ENCODE measurements around the gene MAP3K10.

DNA sequence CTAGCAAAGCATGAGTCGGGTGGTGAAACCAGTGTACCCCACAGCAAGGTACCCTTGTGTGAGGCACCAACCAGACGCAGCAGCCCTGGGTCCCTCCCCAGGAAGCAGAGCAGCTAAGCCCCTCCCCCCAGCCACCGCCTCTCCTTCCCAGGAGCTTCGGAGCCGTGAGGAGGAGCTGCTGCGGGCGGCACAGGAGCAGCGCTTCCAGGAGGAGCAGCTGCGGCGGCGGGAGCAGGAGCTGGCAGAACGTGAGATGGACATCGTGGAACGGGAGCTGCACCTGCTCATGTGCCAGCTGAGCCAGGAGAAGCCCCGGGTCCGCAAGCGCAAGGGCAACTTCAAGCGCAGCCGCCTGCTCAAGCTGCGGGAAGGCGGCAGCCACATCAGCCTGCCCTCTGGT, 14.5 kb downstream of the MAP3K10 start:
- TF ChIP-seq, protein P1, sequence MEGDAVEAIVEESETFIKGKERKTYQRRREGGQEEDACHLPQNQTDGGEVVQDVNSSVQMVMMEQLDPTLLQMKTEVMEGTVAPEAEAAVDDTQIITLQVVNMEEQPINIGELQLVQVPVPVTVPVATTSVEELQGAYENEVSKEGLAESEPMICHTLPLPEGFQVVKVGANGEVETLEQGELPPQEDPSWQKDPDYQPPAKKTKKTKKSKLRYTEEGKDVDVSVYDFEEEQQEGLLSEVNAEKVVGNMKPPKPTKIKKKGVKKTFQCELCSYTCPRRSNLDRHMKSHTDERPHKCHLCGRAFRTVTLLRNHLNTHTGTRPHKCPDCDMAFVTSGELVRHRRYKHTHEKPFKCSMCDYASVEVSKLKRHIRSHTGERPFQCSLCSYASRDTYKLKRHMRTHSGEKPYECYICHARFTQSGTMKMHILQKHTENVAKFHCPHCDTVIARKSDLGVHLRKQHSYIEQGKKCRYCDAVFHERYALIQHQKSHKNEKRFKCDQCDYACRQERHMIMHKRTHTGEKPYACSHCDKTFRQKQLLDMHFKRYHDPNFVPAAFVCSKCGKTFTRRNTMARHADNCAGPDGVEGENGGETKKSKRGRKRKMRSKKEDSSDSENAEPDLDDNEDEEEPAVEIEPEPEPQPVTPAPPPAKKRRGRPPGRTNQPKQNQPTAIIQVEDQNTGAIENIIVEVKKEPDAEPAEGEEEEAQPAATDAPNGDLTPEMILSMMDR (CRISPR knock-in tag; IDR thresholded peaks at IDR 0.05), result no peak
- TF ChIP-seq, protein P2, sequence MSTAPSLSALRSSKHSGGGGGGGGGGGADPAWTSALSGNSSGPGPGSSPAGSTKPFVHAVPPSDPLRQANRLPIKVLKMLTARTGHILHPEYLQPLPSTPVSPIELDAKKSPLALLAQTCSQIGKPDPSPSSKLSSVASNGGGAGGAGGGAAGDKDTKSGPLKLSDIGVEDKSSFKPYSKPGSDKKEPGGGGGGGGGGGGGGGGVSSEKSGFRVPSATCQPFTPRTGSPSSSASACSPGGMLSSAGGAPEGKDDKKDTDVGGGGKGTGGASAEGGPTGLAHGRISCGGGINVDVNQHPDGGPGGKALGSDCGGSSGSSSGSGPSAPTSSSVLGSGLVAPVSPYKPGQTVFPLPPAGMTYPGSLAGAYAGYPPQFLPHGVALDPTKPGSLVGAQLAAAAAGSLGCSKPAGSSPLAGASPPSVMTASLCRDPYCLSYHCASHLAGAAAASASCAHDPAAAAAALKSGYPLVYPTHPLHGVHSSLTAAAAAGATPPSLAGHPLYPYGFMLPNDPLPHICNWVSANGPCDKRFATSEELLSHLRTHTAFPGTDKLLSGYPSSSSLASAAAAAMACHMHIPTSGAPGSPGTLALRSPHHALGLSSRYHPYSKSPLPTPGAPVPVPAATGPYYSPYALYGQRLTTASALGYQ (CRISPR knock-in tag; IDR thresholded peaks at IDR 0.05), result no peak
- no peak for TF ChIP-seq POLR2AphosphoS2 (IDR thresholded peaks at IDR 0.05; ENCODE audit: low read depth, low read length)
- TF ChIP-seq, protein P3, sequence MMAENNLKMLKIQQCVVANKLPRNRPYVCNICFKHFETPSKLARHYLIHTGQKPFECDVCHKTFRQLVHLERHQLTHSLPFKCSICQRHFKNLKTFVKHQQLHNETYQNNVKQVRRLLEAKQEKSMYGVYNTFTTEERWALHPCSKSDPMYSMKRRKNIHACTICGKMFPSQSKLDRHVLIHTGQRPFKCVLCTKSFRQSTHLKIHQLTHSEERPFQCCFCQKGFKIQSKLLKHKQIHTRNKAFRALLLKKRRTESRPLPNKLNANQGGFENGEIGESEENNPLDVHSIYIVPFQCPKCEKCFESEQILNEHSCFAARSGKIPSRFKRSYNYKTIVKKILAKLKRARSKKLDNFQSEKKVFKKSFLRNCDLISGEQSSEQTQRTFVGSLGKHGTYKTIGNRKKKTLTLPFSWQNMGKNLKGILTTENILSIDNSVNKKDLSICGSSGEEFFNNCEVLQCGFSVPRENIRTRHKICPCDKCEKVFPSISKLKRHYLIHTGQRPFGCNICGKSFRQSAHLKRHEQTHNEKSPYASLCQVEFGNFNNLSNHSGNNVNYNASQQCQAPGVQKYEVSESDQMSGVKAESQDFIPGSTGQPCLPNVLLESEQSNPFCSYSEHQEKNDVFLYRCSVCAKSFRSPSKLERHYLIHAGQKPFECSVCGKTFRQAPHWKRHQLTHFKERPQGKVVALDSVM (CRISPR knock-in tag; IDR thresholded peaks at IDR 0.05), result no peak

All from HepG2 (cell line).